ENCODE data around the gene MTMR12. TPM values are rescaled to one million over a fixed set of nuclear protein-coding genes. Genes with fewer than 3 reads are reported as not detected.
"Not testable (repeated sequence)": the region's sequence is repeated elsewhere in the genome, so short reads cannot be mapped to it uniquely, and the experiment has no call there.

MTMR12 gene
- total RNA-seq, 2 experiments from 2014 or later = 21.6 to 22.8 TPM

DNA sequence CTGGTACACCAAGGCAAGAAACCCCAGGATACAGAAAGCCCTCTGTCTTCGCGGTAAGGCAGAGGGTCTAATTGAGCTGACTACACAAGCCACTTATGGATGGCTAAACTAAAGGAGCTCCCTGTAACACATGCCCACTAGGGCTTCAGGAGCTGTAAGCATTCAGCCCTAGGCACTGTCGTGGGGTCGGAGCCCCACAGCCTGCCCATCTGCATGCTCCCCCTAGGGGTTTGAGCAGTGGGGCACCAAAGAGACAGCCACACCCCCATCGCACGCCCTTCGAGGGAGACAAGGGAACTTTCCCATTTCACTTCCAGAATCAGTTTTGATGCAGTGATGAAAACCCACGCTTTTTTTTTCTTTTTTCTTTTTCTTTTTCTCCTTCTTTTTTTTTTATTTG lies 11.0 kb upstream of the MTMR12 start:
- DNase-seq (no peak), ATAC-seq (no peak)
- Mint-ChIP-seq H3K36me3 (ENCODE audit: low read depth) (peaks cover 2% of the 10 kb centered on the region), H3K4me3 (no peak overlapping the region), H3K4me1 (no peaks in the 10 kb centered on the region), H3K27ac (no peak overlapping the region), H3K9me3 (ENCODE audit: low read depth) (peaks cover 5% of the 10 kb centered on the region), H3K27me3 (no peaks in the 10 kb centered on the region)
- POLR2A ChIA-PET = no interaction called here
- CTCF ChIA-PET = no interaction called here
- intact Hi-C loops (cut with DNase I, micrococcal nuclease) = no loop called here

DNA sequence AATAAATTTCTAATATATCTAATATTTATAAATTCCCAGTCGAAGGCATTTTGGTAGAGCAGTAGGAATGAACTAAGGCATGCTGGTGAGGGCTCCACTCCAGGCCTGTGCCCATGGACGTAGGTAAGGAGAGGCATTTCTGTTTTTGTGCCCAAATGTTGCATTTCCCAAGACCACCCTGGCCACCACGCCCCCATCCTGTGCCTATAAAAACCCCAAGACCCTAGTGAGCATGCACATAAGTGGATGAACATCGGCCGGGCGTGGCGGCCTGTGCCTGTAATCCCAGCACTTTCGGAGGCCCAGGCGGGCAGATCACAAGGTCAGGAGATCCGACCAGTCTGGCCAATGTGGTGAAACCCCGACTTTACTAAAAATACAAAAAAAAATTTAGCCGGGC lies 10.1 kb upstream of the MTMR12 start:
- CTCF ChIA-PET = no interaction called here
- H3K4me1 Mint-ChIP-seq = no peaks in the 10 kb centered on the region
- no peak for ATAC-seq
- no peaks in the 10 kb centered on the region for H3K27me3 Mint-ChIP-seq
- peaks cover 5% of the 10 kb centered on the region for H3K9me3 Mint-ChIP-seq (ENCODE audit: low read depth)
- H3K27ac Mint-ChIP-seq = no peak overlapping the region
- peaks cover 2% of the 10 kb centered on the region for H3K36me3 Mint-ChIP-seq (ENCODE audit: low read depth)
- DNase-seq = no peak
- no peak overlapping the region for H3K4me3 Mint-ChIP-seq
- intact Hi-C loops (cut with DNase I, micrococcal nuclease) = no loop called here
- POLR2A ChIA-PET = no interaction called here

DNA sequence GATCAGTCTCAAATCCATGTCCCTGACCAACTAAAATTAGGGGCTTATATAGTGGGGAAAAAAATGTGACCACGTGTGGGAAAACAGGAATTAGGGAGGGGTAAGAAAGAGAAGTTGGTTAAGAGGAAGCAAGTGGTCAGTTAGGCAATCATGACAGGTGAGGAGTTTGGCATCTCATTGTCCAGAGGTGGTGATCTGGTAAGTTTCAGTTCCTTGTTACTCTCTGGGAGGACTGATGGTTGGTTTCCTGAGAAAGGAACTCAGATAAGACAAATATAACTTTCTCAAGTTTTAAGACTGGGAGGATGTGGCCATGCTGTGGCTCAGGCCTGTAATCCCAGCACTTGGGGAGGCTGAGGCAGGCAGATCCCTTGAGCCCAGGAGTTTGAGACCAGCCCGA lies 9.0 kb upstream of the MTMR12 start:
- H3K27me3 Mint-ChIP-seq; H3K9me3 Mint-ChIP-seq (ENCODE audit: low read depth); H3K4me1 Mint-ChIP-seq; CTCF ChIA-PET; ATAC-seq; H3K36me3 Mint-ChIP-seq (ENCODE audit: low read depth); intact Hi-C loops (cut with DNase I, micrococcal nuclease); DNase-seq; H3K4me3 Mint-ChIP-seq; POLR2A ChIA-PET; H3K27ac Mint-ChIP-seq: not testable (repeated sequence)

DNA sequence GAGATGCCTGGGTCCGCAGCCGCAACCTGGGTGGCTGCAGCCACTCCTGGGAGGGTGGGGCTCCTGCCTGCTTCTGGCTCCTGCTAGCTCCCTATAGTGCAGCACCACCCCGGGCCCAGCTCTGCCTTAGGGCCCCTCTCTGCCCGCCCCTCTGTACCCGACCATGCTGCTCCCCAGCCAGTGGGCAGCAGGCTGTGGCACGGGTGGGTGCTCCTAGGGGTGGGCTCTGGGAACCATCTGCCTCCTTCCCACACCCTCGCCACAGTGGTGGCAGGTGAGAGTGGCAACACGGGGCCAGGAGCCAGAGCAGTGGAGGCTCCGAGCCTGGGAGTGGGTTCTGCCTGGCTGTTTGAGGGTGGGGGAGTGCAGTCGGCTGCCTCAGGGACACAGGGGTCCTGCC lies 7.8 kb upstream of the MTMR12 start:
- CTCF ChIA-PET = interaction anchor here (1.0 to 1.1 kb wide), 2 partner anchors 76 to 154 kb away, joined by 3 read pairs; no protein-coding TSS in a partner anchor
- ATAC-seq = no peak
- H3K36me3 Mint-ChIP-seq (ENCODE audit: low read depth) = peaks cover 2% of the 10 kb centered on the region
- POLR2A ChIA-PET = no interaction called here
- H3K4me1 Mint-ChIP-seq = no peaks in the 10 kb centered on the region
- no peak overlapping the region for H3K4me3 Mint-ChIP-seq
- intact Hi-C loops (cut with DNase I, micrococcal nuclease) = no loop called here
- H3K27me3 Mint-ChIP-seq = no peaks in the 10 kb centered on the region
- H3K9me3 Mint-ChIP-seq (ENCODE audit: low read depth) = peaks cover 5% of the 10 kb centered on the region
- DNase-seq = no peak
- H3K27ac Mint-ChIP-seq = no peak overlapping the region

GRCh38 chr5:32319926-32320543 lies 7.3 kb upstream of the MTMR12 start:
- Mint-ChIP-seq H3K9me3 (ENCODE audit: low read depth) (peaks cover 5% of the 10 kb centered on the region), H3K4me3 (no peak overlapping the region), H3K27me3 (no peaks in the 10 kb centered on the region), H3K36me3 (ENCODE audit: low read depth) (peaks cover 2% of the 10 kb centered on the region), H3K4me1 (no peaks in the 10 kb centered on the region), H3K27ac (no peak overlapping the region)
- ChIA-PET POLR2A (no interaction called here), CTCF (no interaction called here)
- intact Hi-C loops (cut with DNase I, micrococcal nuclease) = no loop called here
- DNase-seq = no peak
- no peak for ATAC-seq

GRCh38 chr5:32319392-32319791 lies 6.7 kb upstream of the MTMR12 start:
- Mint-ChIP-seq H3K4me1 (no peaks in the 10 kb centered on the region), H3K27ac (no peak overlapping the region), H3K9me3 (ENCODE audit: low read depth) (peaks cover 5% of the 10 kb centered on the region), H3K4me3 (no peak overlapping the region), H3K27me3 (no peaks in the 10 kb centered on the region), H3K36me3 (ENCODE audit: low read depth) (peaks cover 2% of the 10 kb centered on the region)
- intact Hi-C loops (cut with DNase I, micrococcal nuclease) = no loop called here
- POLR2A ChIA-PET = interaction anchor here (0.6 kb wide), 1 partner anchor 113 kb away, joined by 4 read pairs; no protein-coding TSS in a partner anchor
- ATAC-seq = no peak
- no peak for DNase-seq
- CTCF ChIA-PET = no interaction called here

DNA sequence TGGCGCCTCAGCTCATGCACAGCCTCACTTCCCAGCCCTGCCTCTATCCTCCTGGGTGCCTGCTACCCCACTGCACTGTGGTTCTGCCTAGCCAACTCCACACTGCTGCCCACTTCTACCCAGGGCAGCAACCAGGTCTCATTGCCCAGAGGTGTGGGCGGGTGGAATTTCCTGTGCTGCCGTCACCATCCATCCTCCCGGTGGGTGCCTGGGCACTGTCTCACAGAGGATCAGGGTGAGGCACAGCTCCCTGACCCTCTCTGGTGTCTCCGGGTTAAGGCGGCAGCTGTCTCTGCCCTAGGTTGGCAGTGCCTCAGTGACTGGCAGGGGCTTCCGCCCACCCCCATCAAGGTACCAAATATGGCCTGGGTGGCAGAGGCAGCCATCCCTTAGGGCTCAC lies 4.3 kb upstream of the MTMR12 start:
- ChIA-PET CTCF (no interaction called here), POLR2A (no interaction called here)
- H3K9me3 Mint-ChIP-seq (ENCODE audit: low read depth) = peaks cover 5% of the 10 kb centered on the region
- H3K36me3 Mint-ChIP-seq (ENCODE audit: low read depth) = peaks cover 2% of the 10 kb centered on the region
- H3K4me1 Mint-ChIP-seq = no peaks in the 10 kb centered on the region
- intact Hi-C loops (cut with DNase I, micrococcal nuclease) = no loop called here
- H3K27ac Mint-ChIP-seq = no peak overlapping the region
- H3K27me3 Mint-ChIP-seq = no peaks in the 10 kb centered on the region
- no peak for DNase-seq
- H3K4me3 Mint-ChIP-seq = no peak overlapping the region
- ATAC-seq = no peak

GRCh38 chr5:32315221-32316014 lies 2.7 kb upstream of the MTMR12 start:
- ATAC-seq (no peak), DNase-seq (no peak)
- H3K27ac Mint-ChIP-seq = no peak overlapping the region
- intact Hi-C loops (cut with DNase I, micrococcal nuclease) = no loop called here
- no peak overlapping the region for H3K4me3 Mint-ChIP-seq
- peaks cover 10% of the 10 kb centered on the region for H3K4me1 Mint-ChIP-seq
- H3K36me3 Mint-ChIP-seq (ENCODE audit: low read depth) = peaks cover 4% of the 10 kb centered on the region
- no peaks in the 10 kb centered on the region for H3K27me3 Mint-ChIP-seq
- no peaks in the 10 kb centered on the region for H3K9me3 Mint-ChIP-seq (ENCODE audit: low read depth)
- CTCF ChIA-PET = interaction anchor here (1.0 kb wide), 1 partner anchor 83 kb away, joined by 3 read pairs; no protein-coding TSS in a partner anchor
- POLR2A ChIA-PET = no interaction called here

DNA sequence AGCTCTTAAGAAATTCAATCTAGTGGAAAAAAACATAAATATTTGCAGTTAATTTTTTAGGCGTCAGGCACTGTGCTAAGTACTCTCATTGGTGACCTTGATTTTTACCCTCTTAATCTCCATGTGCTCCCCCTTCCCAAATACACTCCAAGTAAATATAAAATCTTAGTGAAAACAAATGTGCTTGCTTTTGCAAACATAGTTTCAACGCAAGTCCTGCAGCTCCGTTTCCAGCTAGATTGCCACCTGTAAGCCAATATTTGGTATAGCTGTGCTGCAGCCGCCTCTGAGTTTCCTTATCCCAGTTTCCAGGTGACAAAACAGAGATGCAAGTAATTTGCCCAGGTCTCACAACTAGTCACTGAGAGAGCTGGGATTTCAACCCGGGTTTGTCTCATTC lies 1.9 kb upstream of the MTMR12 start:
- H3K4me1 Mint-ChIP-seq = peaks cover 15% of the 10 kb centered on the region
- no peak for ATAC-seq
- intact Hi-C loops (cut with DNase I, micrococcal nuclease) = loop anchor here in 1 of 2 experiments (5.0 kb wide), 1 partner anchor 1693 kb away; the partner anchor contains the start of gene AMACR
- H3K27me3 Mint-ChIP-seq = no peaks in the 10 kb centered on the region
- ChIA-PET POLR2A (interaction anchor here (1.2 kb wide), 1 partner anchor 34 kb away, joined by 8 read pairs; no protein-coding TSS in a partner anchor), CTCF (interaction anchor here (1.0 to 1.1 kb wide), 3 partner anchors 13 to 82 kb away, joined by 3 read pairs; no protein-coding TSS in a partner anchor)
- H3K4me3 Mint-ChIP-seq = peak overlapping the region; percentile 36
- H3K36me3 Mint-ChIP-seq (ENCODE audit: low read depth) = peaks cover 7% of the 10 kb centered on the region
- DNase-seq = no peak
- no peak overlapping the region for H3K27ac Mint-ChIP-seq
- no peaks in the 10 kb centered on the region for H3K9me3 Mint-ChIP-seq (ENCODE audit: low read depth)

GRCh38 chr5:32314152-32314488 lies 1.4 kb upstream of the MTMR12 start:
- peaks cover 19% of the 10 kb centered on the region for H3K4me1 Mint-ChIP-seq
- intact Hi-C loops (cut with DNase I, micrococcal nuclease) = loop anchor here in 1 of 2 experiments (5.0 kb wide), 1 partner anchor 1693 kb away; the partner anchor contains the start of gene AMACR
- peak overlapping the region; percentile 36 for H3K4me3 Mint-ChIP-seq
- H3K9me3 Mint-ChIP-seq (ENCODE audit: low read depth); DNase-seq; H3K27ac Mint-ChIP-seq; ATAC-seq; H3K27me3 Mint-ChIP-seq: not testable (repeated sequence)
- ChIA-PET CTCF (interaction anchor here (1.0 to 1.1 kb wide), 3 partner anchors 14 to 82 kb away, joined by 3 read pairs; no protein-coding TSS in a partner anchor), POLR2A (interaction anchor here (1.2 kb wide), 1 partner anchor 34 kb away, joined by 8 read pairs; no protein-coding TSS in a partner anchor)
- peaks cover 11% of the 10 kb centered on the region for H3K36me3 Mint-ChIP-seq (ENCODE audit: low read depth)

DNA sequence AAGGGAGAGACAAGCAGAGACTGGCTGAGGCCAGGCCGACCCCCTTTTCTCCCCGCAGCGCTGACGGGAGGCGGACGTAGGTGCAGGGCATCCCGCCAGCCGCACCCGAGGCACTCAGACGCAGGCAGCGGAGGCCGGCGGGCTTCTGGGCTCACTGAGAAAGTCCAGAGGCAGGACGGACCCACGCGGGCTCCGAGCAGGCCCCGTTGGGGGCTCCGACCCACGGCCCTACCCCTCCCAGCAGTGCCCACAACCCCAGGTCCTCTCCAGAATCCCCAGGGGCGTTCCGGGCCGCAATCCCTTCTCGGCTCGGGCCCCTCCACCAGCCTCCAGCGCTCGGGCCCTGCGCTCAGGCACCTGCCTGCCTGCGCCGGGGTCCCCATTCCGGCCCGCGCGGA lies 543 bp downstream of the MTMR12 start:
- H3K27me3 Mint-ChIP-seq = no peaks in the 10 kb centered on the region
- CTCF ChIA-PET = no interaction called here
- DNase-seq (peak; percentile 70), ATAC-seq (peak; percentile 8)
- peak overlapping the region; percentile 87 for H3K4me3 Mint-ChIP-seq
- H3K4me1 Mint-ChIP-seq = peaks cover 33% of the 10 kb centered on the region
- H3K9me3 Mint-ChIP-seq (ENCODE audit: low read depth) = no peaks in the 10 kb centered on the region
- intact Hi-C loops (cut with DNase I, micrococcal nuclease) = loop anchor here (1.0 to 5.0 kb wide), 6 partner anchors 32 to 1695 kb away; partner anchors contain the start of genes AMACR (in 1 of the 2), C5orf22 (in 1 of the 2), DROSHA (in 1 of the 2) and GOLPH3 (in 1 of the 2)
- H3K36me3 Mint-ChIP-seq (ENCODE audit: low read depth) = peaks cover 16% of the 10 kb centered on the region
- peak overlapping the region; percentile 86 for H3K27ac Mint-ChIP-seq
- POLR2A ChIA-PET = no interaction called here
